ENCODE data around the gene KMT5C.
"Not testable (repeated sequence)": the region's sequence is repeated elsewhere in the genome, so short reads cannot be mapped to it uniquely, and the experiment has no call there.

The KMT5C gene

DNA sequence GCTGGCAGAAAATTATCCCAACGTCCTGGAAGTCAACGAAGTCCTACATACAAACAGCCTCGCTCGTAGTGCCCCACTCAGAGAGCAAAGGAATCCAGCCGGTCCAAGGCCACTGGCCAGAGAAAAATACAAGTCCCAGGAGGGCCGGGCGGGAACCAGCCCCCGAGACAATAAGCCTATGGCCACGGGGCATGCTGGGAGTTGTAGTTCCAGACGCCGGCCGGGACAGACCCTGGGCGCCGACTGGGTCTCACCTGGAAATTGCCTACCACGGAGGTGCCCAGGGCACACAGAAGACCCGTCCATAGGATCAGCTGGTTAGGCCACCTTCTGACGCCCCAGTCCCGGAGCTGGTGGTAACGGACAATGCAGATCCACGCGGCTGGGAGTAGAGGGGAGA is 19.9 kb upstream of the KMT5C start:
- DNase-seq (ENCODE audit: low read depth) = no peak

DNA sequence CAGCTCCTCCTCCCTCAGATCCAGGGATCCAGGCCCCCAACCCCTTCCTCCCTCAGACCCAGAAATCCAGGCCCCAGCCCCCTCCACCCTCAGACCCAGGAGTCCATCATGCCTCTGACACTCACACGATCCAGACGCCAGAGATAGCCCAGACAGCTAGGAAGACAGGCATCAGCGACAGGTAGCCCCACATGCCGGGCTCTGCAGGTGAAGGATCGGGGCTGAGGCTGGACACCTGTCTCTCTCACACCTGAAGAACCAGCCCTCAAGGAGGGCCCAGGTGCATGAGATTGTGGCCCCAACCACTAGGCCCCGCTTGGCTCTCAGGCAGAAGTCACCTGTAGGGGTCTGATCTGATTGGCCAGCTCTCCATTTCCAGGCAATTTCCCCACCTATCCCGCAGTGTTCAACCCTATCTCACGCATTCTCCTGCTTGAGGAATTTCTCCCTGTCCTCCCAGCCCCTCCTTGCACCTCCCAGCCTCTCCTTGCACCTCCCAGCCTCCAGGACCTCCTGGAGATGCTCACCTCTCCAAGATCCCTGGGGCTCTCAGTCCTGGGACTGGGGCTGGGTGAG is 18.7 kb upstream of the KMT5C start:
- no peak for DNase-seq (ENCODE audit: low read depth)

DNA sequence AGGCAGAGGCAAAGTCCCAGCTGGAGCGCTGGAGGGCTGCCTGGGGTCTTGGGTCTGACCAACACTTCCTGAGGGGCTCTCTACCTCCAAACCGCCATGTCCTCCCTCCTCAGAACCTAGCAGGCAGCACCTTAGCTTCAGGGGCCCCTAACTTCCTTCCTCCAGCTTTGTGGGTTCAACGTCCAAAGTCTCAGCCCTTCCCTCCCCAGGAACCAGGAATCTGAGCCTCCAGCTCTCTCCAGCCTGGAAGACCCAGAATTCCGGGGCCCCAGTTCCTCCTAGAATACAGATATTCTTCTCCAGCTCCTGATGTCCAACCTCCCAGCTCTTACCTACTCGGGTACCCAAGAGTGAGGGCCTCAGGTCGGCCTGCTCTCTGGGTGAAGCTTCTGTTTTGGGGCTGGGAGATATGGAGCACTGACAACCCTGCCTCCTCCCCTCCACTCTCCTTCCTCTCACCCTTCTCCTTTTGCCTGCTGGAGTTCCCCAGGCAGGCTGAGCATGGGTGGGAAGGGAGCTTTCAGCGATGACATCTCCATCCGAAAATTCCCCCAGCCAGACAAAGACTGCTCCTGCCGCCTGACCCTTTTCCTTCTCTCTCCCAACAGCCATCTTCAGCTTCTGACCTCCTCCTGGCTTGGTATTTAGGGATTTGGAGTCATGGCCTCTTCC is 18.1 kb upstream of the KMT5C start:
- DNase-seq (ENCODE audit: low read depth) = no peak

DNA sequence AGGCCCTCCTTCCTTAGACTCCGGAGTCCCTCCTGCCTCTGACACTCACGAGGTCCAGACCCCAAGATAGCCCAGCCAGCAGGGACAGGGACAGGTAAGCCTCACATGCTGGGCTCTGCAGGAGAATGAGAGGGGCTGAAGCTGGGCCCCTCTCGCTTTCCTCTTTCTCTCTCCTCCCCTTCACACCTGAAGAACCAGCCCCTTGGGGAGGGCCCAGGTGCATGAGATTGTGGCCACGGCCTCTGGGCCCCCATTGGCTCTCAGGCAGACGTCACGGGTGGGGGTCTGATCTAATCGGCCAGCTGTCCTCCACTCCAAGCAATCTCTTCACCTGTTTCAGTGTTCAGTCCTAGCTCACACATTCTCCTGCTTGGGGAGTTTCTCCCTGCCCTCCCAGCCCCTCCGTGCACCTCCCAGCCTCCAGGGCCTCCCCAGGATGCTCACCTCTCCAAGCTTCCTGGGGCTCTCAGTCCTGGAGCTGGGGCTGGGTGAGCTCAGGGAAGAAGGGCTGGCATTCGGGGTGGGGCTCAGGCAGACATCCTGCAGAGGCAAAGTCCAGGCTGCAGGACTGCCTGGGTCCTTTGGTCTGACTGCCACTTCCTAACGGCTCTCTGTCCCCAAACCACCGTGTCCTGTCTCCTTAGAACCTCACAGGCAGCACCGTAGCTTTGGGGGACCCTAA is 17.3 kb upstream of the KMT5C start:
- DNase-seq (ENCODE audit: low read depth) = no peak

DNA sequence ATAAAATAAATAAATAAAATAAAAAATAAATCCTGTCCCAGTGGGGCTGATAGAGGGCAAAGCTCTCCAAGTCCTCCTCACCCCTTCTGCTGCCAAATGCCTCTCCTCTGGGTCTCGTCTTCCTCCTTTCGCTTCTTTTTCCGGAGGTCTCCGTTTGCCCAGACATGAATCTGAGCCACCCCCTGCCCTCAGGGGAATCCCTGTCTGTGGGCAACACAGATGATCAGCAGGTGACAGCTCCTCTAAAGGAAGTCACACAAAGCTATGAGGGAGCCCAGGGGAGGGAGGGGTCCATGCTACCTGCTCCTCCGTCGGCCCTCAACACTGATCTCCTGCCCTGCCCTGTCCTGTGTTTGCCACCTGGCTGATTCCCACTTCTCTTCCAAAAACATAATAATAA is 15.0 kb upstream of the KMT5C start:
- DNase-seq (ENCODE audit: low read depth) = no peak

DNA sequence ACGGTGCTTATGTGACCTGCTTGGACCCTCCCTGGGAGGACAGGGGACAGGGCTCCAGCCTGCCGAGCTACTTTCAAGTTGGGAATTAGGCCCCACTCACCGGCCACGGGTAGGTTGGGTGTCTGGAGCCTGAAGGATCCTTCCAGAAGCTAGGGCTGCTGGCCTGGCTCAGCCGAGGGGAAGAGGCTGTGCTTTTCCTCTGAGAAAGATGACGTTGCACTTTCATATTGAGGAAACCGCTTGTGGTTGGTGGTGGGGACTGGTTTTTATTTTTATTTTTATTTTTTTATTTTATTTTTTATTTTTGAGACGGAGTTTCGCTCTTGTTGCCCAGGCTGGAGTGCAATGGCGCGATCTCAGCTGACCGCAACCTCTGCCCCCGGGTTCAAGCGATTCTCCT is 14.5 kb upstream of the KMT5C start, which contains the start of gene TMEM150B:
Gene TMEM150B (minus strand): TSS at position 170 of the 400 bp plus-strand sequence. CDS start 4,305 bp downstream, outside the sequence.
- DNase-seq (ENCODE audit: low read depth) = no peak

DNA sequence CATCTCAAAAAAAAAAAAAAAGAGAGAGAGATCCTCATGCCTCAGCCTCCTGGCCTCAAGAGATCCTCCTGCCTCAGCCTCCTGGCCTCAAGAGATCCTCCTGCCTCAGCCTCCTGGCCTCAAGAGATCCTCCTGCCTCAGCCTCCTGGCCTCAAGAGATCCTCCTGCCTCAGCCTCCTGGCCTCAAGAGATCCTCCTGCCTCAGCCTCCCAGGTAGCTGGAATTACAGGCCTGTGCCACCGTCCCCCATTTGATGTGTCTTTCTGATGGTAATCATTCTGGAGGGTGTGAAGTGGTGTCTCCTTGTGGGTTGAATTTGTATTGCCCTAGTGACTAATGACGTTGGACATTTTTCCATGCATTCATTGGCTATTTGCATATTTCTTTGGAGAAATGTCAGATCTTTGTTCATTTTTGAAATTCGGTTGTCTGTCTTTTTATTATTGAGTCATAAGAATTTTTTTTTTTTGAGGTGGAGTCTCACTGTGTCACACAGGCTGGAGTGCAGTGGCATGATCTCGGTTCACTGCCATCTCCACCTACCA is 10.8 kb upstream of the KMT5C start:
- not testable (repeated sequence) for DNase-seq (ENCODE audit: low read depth)

DNA sequence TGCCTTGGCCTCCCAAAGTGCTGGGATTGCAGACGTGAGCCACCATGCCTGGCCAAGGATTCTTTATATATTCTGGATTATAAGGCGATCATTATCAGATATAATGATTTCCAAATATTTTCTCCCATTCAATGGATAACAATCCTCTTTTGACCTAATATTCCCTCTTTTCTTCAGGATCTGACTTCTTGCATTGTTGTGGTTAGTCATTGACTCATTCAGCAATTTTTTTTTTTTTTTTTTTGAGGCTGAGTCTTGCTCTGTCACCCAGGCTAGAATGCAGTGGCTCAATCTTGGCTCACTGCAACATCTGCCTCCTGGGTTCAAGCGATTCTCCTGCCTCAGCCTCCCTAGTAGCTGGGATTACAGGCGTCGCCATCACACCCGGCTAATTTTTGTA is 9.9 kb upstream of the KMT5C start:
- not testable (repeated sequence) for DNase-seq (ENCODE audit: low read depth)

DNA sequence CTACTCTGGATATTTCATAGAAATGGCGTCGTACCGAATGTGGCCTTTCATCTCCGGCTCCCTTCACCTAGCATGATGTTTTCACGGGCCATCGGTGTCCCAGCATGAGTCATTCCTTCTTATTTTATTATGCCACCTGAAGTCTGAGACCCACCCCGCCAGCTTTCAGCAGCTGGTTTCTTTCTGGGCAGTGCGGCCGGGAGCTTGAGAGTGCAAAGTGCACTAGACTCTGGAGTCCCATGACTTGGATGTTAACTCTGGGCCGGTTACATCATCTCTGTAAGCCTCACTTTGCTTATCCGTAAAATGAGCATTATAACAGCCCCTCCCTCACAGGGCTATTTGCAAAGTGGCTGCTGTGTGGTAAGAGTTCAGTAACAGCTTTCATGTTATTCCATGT is 5.8 kb upstream of the KMT5C start:
- no peak for DNase-seq (ENCODE audit: low read depth)

DNA sequence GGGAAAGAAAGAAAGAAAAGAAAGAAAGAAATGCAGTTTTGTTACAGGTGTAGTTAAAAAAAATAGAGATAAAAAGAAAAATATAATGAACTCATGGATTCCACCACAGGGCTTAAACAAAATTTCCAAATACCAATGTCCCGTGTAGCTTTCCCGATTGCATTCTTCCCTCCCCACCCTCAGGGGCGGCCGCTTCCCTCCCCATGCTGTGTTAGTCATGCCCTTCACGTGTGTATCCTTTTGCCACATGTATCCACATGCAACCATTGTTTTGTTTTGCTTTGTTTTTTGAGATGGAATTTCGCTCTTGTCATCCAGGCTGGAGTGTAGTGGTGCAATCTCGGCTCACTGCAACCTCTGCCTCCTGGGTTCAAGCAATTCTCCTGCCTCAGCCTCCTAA is 3.6 kb upstream of the KMT5C start:
- DNase-seq (ENCODE audit: low read depth) = peak; percentile 47

DNA sequence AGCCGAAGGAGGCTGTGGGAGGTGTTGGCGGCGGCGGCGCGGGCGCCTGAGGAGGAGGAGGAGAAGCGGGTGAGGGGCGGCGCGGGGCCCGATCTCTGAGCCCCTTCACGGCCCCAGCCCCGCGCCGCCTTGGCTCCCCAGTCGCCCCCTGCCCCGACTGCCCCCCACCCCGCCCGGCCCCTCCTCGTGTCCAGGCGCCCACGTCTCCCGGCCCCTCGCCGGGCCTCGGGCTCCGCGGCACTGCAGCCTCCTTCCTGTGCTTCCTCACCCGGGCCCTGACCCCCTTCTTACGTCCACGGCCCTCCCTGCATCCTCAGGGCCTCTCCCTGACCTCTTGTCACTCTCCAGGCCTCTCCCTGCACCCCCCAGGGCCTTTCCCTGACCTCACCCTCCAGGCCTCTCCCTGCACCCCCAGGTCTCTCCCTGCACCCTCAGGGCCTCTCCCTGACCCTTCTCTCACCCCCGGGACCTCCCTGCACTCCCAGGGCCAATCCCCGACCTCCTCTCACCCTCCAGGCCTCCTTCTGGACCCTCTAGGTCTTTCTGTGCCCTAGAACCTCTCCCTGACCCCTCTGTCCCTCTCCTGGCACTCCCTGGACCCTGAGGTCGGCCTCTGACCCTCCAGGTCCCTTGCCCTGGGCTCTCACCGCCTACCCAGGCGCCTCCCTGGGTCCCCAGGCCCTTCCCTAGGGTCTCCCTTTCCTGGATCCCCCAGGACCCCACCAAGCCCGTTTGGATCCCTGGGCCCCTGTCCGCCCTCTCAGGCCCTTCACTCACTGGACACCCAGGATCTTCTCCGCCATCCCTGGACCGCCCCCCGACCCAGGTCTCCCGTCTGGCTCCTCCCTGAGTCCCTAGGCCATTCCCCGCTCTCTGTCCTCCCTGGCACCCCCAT is 460 bp downstream of the KMT5C start:
- no peak for DNase-seq (ENCODE audit: low read depth)

DNA sequence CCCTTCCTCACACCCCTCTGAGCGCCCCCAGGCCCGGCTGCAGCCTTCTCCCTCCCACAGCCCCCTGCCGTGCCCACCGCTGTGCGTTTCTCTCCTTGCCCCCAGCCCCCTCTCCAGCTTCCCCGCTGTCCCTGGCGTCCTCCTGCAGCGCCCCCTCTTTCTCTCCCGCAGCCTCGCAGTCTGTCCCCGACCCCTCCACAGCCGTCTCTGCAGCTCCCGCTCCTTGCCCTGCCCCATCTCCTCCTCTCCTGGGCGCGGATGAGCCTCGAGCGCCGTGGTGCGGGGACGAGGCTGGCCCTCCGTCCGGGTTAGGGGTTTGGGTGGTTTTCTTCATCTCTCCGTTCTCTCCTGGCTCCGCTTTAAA is 1.1 kb downstream of the KMT5C start:
- no peak for DNase-seq (ENCODE audit: low read depth)

DNA sequence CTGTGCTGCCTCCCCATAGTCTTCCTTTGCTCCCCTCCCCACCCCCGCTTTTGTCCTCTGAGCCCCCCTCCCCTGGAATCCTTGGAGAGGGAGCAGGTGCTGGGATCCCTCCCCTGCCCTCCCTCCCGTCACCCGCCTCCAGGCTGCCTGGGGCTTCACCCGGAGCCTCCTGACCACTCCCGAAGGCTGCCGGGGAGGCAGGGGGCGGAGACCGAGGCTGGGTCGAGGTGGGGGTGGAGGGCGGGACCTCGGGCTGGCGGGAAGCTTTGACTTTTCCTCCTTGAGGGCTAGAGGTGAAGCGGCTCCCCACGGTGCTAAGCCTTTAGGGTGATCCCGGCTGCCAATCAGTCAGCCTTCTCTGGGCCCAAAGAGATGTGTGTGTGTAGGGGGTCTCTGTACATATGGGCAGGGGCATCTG is 1.5 kb downstream of the KMT5C start:
- DNase-seq (ENCODE audit: low read depth) = peak; percentile 43

DNA sequence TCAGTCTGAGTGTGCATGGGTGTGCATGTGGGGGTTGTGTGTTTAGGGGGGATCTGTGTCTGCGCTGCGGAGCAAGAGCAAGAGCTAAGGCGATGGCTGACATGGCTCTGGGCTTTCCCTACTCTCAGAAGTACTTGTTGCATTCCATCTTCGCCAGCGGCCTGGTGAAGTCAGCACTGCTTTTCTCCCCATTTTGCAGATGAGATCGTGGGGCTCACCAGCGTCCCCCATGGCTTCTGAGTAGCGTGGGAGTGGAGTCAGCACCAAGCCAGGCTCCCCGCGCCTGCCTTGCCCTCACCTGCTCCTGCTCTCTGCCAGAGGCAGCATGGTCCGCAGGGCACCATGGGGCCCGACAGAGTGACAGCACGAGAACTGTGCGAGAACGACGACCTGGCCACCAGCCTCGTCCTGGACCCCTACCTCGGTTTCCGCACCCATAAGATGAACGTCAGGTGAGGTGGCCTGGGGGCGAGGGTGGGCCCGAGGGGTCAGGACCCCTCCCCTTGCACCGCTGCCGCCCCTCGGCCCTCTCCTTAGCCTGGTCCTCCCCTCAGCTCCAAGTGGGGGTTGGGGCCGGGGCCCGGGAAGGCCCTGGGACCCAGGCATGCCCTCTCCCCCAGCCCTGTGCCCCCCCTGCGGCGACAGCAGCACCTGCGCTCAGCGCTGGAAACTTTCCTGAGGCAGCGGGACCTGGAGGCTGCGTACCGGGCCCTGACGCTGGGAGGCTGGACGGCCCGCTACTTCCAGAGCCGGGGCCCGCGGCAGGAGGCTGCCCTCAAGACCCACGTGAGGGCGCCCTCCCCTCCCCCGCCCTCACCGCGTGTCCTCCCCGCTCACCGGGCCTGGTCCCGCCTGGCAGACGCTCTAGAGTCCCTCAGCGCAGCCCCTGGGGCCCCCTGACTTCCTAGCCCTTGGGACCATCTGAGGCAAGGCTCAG is 2.2 kb downstream of the KMT5C start:
- DNase-seq (ENCODE audit: low read depth) = no peak

DNA sequence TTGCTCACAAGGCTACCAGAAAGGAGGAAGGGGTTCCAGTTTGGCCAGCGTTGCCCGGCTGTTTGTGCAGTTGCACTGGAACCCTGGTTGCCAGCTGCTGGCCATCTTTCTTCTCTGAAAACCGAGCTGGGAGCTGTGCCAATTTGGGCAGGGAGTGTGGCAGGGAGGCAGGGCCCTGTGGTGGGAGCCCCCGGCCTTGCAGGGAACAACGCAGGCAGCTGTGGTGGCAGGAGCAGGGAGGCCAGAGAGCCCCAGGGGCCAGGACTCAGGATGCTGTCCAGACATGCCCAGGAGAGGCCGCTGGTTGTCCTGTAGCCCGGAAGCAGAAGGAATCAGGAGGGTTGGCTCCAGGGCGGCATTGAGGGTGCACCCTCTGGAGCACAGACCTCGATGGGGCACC is 4.8 kb downstream of the KMT5C start:
- no peak for DNase-seq (ENCODE audit: low read depth)

DNA sequence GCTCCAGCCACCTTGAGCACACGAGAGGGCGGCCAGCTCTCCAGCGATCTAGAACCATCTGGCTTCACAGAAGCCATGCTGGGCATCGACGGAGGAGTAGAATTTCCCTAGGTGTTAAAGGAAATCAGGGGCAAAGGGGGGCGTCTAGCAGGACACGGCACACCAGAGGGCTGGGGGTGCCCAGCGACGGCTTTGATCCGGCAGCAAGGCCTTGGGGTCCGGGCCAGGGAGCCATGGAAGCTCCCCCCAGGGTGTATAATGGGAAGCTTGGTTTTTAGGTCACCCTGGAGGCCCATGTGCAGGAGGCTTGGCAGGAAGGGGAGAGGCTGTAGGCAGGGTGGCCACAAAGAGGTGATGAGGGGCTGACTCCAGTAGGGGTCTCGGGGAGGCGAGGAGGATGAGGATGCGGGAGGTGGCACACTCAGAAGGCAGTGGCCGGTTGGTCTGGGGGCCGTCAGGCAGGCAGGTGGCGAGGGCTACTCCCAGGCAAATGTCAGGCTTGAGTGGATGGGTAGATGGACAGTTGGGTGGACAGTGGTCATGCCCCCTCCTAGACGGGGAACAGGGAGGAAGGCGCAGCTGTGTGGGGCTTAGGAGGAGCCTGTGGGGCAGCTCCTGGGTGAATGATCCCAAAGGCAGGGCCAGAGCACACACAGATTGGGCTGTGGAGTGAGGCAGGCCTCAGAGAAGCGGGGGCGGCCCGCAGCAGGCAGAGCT is 5.6 kb downstream of the KMT5C start:
- no peak for DNase-seq (ENCODE audit: low read depth)

DNA sequence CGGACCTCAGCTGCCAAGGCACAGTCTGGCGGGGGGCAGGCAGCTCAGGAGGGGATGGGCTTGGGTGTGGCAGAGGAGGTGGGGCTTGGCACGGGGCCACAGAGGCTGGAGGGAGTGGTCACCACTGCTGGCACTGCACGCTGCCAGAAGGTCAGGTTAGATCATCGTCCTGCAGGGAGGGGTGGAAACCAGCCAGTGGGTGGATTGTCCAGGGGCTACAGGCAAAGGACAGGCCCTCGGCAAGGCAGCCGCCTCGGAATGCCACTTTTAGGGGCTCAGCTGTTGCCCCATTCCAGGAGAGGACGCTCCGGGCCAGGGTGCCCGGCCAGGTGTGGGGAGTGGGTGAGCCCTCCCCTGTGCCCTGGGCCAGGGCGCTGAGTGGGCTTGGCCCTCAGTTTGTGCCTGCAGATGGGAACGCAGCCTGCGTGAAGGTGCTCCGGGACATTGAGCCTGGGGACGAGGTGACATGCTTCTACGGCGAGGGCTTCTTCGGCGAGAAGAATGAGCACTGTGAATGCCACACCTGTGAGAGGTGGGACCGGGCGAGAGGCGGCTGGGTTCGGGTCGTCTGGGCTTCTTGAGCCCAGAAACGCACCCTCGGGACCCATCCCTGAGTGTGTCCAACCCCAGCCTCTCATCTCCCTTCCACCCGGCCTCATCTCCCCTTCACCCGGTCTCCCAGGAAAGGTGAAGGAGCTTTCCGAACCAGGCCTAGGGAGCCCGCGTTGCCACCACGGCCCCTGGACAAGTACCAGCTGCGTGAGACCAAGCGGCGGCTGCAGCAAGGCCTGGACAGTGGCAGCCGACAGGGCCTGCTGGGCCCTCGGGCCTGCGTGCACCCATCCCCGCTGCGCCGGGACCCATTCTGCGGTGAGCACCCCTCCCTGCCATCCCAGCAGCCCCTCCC is 6.4 kb downstream of the KMT5C start:
- DNase-seq (ENCODE audit: low read depth) = no peak

DNA sequence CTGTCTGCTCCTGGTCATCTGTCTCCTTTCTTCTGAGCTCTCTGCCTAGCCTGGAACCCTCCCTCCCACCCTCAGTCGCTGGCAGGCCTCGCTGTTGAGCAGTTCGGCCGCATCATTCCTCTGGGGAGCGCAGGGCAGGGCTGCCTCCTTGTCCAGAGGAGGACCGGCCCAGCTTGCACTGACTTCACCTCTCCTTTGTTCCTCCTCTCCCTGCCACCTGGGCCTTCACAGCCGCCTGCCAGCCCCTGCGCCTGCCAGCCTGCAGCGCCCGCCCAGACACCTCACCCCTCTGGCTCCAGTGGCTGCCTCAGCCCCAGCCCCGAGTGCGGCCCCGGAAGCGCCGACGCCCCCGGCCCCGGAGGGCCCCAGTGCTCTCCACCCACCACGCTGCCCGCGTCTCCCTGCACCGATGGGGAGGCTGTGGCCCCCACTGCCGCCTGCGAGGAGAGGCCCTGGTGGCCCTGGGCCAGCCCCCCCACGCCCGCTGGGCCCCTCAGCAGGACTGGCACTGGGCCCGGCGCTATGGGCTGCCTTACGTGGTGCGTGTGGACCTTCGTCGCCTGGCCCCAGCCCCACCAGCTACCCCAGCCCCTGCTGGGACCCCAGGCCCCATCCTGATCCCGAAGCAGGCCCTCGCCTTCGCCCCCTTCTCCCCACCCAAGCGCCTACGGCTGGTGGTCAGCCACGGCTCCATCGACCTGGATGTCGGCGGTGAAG is 7.2 kb downstream of the KMT5C start:
- no peak for DNase-seq (ENCODE audit: low read depth)
